ENCODE data around the gene APBA2.

The APBA2 gene

DNA sequence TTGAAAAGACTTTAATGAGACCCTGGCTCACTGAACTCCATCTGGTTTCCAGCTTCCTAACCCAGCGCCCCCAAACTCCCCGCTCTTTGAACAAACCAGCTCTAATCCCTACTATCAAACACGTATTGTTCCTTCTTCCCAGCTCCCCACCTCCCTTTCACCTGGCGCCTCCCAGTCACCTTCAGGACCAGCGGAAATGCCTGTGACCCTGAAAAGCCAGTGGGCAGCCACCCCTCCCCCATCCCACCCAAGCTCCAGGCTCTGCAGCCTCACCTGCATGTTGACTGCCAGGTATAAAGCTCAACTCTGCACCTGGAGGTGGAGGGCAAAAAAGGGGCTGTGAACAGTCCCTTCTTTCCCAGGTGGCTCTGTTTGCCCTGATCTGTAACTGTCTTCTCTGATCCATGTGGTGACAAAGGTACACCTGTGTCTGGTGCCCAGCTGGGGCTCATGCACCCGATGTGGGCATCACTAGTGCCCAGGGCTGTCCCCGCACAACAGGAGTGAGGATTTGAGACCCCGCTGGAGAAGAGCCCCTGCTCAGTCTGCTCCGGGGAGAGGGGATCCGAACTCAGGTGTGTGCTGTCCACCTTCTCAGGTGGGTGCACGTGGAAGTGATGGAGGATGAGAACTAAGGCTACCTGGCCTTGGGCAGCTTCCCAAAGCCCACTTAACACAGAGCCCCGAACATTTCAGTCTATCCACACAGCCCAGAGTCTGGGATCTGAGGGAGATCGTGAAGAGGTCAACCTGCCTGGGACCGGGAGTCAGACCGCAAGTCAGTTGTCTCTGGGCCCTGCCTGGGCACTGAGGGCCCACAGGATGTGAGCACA lies 254.9 kb downstream of the APBA2 start:
- H3K4me1 ChIP-seq (ENCODE audit: insufficient read depth, low read length, severe bottlenecking), result no peaks in the 10 kb centered on the region
- H3K36me3 ChIP-seq (ENCODE audit: insufficient read depth, low read length), result no peaks in the 10 kb centered on the region
- TF ChIP-seq EZH2 (IDR thresholded peaks at IDR 0.05; ENCODE audit: borderline replicate concordance, low read length), result no peak
- TF ChIP-seq, protein P1, sequence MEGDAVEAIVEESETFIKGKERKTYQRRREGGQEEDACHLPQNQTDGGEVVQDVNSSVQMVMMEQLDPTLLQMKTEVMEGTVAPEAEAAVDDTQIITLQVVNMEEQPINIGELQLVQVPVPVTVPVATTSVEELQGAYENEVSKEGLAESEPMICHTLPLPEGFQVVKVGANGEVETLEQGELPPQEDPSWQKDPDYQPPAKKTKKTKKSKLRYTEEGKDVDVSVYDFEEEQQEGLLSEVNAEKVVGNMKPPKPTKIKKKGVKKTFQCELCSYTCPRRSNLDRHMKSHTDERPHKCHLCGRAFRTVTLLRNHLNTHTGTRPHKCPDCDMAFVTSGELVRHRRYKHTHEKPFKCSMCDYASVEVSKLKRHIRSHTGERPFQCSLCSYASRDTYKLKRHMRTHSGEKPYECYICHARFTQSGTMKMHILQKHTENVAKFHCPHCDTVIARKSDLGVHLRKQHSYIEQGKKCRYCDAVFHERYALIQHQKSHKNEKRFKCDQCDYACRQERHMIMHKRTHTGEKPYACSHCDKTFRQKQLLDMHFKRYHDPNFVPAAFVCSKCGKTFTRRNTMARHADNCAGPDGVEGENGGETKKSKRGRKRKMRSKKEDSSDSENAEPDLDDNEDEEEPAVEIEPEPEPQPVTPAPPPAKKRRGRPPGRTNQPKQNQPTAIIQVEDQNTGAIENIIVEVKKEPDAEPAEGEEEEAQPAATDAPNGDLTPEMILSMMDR (IDR thresholded peaks at IDR 0.05; ENCODE audit: low read length), result no peak
- no peaks in the 10 kb centered on the region for H4K20me1 ChIP-seq (ENCODE audit: insufficient read depth, low read length)
- H3F3A ChIP-seq (ENCODE audit: insufficient read depth, low read length), result no peaks in the 10 kb centered on the region
- H2AFZ ChIP-seq (ENCODE audit: low read length), result no peak overlapping the region
- H3K4me2 ChIP-seq (ENCODE audit: low read length), result no peak overlapping the region
- no peaks in the 10 kb centered on the region for H3K79me2 ChIP-seq (ENCODE audit: insufficient read depth, low read length)
- no peak overlapping the region for H3K4me3 ChIP-seq (ENCODE audit: low read depth, low read length, poor library complexity, severe bottlenecking)
- no peaks in the 10 kb centered on the region for H3K9me2 ChIP-seq (ENCODE audit: low read depth, low read length)
- H3K9me3 ChIP-seq (ENCODE audit: low read length), result no peaks in the 10 kb centered on the region
- peaks cover 3% of the 10 kb centered on the region; the same call in 1 of the 2 replicates for H3K27me3 ChIP-seq (ENCODE audit: insufficient read depth, low read length)
- H3K9ac ChIP-seq (ENCODE audit: low read length), result no peak overlapping the region
- H3K27ac ChIP-seq (ENCODE audit: low read depth, low read length, poor library complexity, severe bottlenecking), result no peak overlapping the region

DNA sequence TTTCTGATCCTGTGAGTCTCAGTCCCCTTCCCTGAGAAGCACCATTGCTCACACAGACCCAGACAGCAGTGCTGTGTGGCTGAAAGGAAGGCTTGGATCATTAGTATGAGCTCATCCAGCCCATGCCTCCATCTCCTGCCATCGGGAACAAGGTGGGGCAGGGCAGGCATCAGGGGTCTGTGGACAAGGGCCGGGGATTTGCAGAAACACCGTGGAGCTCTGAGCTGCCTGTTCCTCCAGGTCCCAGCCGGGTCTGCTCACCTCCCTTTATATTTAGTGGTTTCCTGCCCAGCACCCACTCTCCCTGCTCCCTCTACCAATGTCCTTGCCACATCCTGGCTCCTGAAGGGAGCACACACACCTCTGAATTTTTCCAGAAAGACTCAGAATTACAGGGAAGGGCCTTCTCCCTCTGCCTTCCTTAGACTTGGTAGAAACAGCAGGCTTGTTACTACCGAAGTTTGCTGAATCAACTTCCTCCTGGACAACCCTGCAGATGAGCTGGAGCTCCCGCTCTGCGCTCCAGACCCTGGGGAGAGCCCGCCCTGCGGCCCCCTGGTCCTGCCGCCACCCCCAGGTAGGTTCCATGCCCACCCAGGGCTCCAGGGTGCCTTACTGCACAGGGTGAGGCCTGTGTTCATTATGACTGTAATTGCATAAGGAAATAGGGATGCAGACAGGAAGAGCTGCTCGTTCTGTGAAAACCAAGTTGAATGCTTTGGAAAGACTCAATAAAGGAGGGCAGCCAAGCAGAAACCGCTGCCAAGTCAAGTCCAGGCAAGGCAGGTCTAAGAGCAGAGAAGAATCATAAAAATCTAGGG lies 255.7 kb downstream of the APBA2 start:
- no peak overlapping the region for H2AFZ ChIP-seq (ENCODE audit: low read length)
- H3K9me3 ChIP-seq (ENCODE audit: low read length), result no peaks in the 10 kb centered on the region
- no peaks in the 10 kb centered on the region for H3K9me2 ChIP-seq (ENCODE audit: low read depth, low read length)
- no peaks in the 10 kb centered on the region for H4K20me1 ChIP-seq (ENCODE audit: insufficient read depth, low read length)
- H3K4me2 ChIP-seq (ENCODE audit: low read length), result no peak overlapping the region
- H3K36me3 ChIP-seq (ENCODE audit: insufficient read depth, low read length), result no peaks in the 10 kb centered on the region
- H3K9ac ChIP-seq (ENCODE audit: low read length), result no peak overlapping the region
- no peak overlapping the region for H3K27ac ChIP-seq (ENCODE audit: low read depth, low read length, poor library complexity, severe bottlenecking)
- H3K4me1 ChIP-seq (ENCODE audit: insufficient read depth, low read length, severe bottlenecking), result no peaks in the 10 kb centered on the region
- TF ChIP-seq, protein P1 (IDR thresholded peaks at IDR 0.05; ENCODE audit: low read length), result no peak
- TF ChIP-seq EZH2 (IDR thresholded peaks at IDR 0.05; ENCODE audit: borderline replicate concordance, low read length), result no peak
- H3K4me3 ChIP-seq (ENCODE audit: low read depth, low read length, poor library complexity, severe bottlenecking), result no peak overlapping the region
- no peaks in the 10 kb centered on the region for H3F3A ChIP-seq (ENCODE audit: insufficient read depth, low read length)
- no peaks in the 10 kb centered on the region for H3K79me2 ChIP-seq (ENCODE audit: insufficient read depth, low read length)
- H3K27me3 ChIP-seq (ENCODE audit: insufficient read depth, low read length), result peaks cover 3% of the 10 kb centered on the region; the same call in 1 of the 2 replicates

DNA sequence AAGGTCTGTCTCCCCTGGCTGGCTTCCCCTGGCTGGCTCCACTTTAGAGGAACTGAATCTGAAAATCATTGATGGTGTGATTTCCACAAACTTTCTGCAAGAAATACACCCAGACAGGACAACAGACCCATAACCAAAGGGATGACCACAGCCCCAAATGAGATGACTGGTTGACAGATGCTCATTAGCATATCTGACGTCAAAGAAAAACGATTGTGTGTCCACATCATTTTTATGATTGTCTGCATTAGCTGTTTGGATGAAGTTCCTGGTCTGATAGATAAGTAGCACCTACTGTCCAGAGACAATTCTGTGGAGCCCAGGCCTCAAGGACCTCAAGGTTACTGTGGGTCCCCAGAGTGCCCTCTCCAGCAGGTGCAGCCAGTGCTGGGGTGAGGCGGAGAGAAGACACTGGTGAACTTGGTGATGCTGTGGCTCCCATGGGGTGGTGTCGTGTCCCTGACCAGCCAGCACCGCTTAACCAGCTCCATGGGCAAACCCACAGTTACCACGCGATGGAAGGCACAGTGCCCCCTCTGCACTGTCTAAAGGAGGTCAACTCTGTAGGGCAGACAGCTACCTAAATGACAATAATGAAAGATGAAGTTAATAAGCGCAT lies 256.5 kb downstream of the APBA2 start:
- Histone ChIP-seq H3K9me2 (ENCODE audit: low read depth, low read length) (no peaks in the 10 kb centered on the region), H3K36me3 (ENCODE audit: insufficient read depth, low read length) (no peaks in the 10 kb centered on the region), H3K27me3 (ENCODE audit: insufficient read depth, low read length) (peaks cover 3% of the 10 kb centered on the region; the same call in 1 of the 2 replicates), H3K9ac (ENCODE audit: low read length) (no peak overlapping the region), H3K9me3 (ENCODE audit: low read length) (no peaks in the 10 kb centered on the region), H3K4me1 (ENCODE audit: insufficient read depth, low read length, severe bottlenecking) (no peaks in the 10 kb centered on the region), H2AFZ (ENCODE audit: low read length) (no peak overlapping the region), H3F3A (ENCODE audit: insufficient read depth, low read length) (no peaks in the 10 kb centered on the region), H4K20me1 (ENCODE audit: insufficient read depth, low read length) (no peaks in the 10 kb centered on the region), H3K27ac (ENCODE audit: low read depth, low read length, poor library complexity, severe bottlenecking) (no peak overlapping the region), H3K79me2 (ENCODE audit: insufficient read depth, low read length) (no peaks in the 10 kb centered on the region), H3K4me2 (ENCODE audit: low read length) (no peak overlapping the region), H3K4me3 (ENCODE audit: low read depth, low read length, poor library complexity, severe bottlenecking) (no peak overlapping the region)
- TF ChIP-seq, protein P1 (IDR thresholded peaks at IDR 0.05; ENCODE audit: low read length), result no peak
- no peak for TF ChIP-seq EZH2 (IDR thresholded peaks at IDR 0.05; ENCODE audit: borderline replicate concordance, low read length)

Measured in OCI-LY1 (cell line).